ENCODE results near the gene ROPN1. TPM values are rescaled to one million over a fixed set of nuclear protein-coding genes. Genes with fewer than 3 reads are reported as not detected.

The ROPN1 gene
- total and polyA plus RNA-seq, 5 experiments from 2014 or later = not detected

DNA sequence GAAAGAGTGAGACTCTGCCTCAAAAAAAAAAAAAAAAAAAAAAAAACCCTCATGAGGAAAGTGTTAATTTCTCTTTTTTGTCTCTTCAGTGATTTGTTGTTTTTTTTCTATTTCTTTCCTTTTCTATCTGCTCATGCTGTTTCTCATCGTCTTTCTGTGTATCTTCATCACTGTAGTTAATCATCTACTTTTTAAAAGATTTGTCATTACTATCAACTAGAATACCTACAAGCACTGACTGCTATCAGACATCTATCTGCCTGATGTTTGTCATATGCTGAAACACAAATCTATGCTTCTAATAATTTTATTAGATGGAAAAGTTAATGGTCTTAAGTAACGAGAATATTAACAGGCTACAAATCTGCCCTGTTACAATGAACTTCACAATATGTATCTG is 57.7 kb downstream of the ROPN1 start:
- peaks cover 0 to 3% (median 0%) of the 10 kb centered on the region in 4 donors for H3K4me1 Mint-ChIP-seq
- DNase-seq (no peak), ATAC-seq (no peak)
- peaks cover 4 to 62% (median 29%) of the 10 kb centered on the region in 3 donors for H3K36me3 Mint-ChIP-seq
- H3K27me3 Mint-ChIP-seq = no peaks in the 10 kb centered on the region
- no peaks in the 10 kb centered on the region for H3K9me3 Mint-ChIP-seq
- no peak overlapping the region for H3K27ac Mint-ChIP-seq
- H3K4me3 Mint-ChIP-seq = no peak overlapping the region
- POLR2A ChIA-PET = no interaction called here

DNA sequence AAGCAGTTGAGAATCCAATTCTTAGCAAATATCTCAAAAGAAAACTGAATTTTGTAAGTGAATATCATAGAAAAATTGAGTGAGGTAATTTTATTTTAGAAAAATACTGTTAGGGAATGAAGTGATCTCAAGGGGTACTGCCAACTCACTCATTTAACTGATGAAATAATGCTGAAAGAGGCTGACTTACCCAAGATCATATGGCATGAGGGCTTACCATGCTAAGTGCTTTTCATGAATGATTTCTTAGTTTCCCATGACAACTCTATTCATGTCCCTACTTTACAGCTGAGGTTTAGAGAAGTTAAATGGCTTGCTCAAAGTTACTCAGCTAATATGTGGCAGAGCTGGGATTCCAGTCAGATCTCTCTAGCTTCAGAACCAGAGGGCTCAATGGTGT is 61.5 kb downstream of the ROPN1 start:
- Mint-ChIP-seq H3K27me3 (no peaks in the 10 kb centered on the region), H3K27ac (no peak overlapping the region), H3K36me3 (peaks cover 8 to 60% (median 53%) of the 10 kb centered on the region in 3 donors), H3K9me3 (peaks cover 0 to 2% (median 0%) of the 10 kb centered on the region in 9 donors), H3K4me1 (no peaks in the 10 kb centered on the region), H3K4me3 (no peak overlapping the region)
- ATAC-seq (no peak), DNase-seq (no peak)
- POLR2A ChIA-PET = no interaction called here

GRCh38 chr3:123929325-123929724 is 62.6 kb downstream of the ROPN1 start:
- H3K27ac Mint-ChIP-seq = no peak overlapping the region
- ATAC-seq (no peak), DNase-seq (no peak)
- peaks cover 0 to 12% (median 3%) of the 10 kb centered on the region in 9 donors for H3K9me3 Mint-ChIP-seq
- H3K4me1 Mint-ChIP-seq = no peaks in the 10 kb centered on the region
- peaks cover 10 to 70% (median 63%) of the 10 kb centered on the region in 3 donors for H3K36me3 Mint-ChIP-seq
- POLR2A ChIA-PET = no interaction called here
- H3K4me3 Mint-ChIP-seq = no peak overlapping the region
- no peaks in the 10 kb centered on the region for H3K27me3 Mint-ChIP-seq

DNA sequence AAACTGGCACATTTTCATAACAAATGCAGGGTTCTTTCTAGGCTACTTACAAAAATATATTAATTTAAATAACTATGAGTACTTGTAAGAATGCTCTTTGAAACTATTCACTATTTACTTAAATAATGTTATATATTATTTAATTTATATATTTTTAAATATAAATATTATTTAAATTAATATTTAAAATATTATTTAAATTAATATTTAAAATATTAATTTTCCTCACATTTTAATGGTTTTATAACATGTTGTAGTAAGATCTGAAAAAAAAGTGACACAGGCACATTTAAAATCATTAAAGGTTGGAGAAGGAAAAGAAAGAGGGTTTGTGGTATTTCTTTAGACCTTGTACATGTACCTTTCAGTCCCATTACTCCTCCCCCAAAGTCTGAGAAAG is 65.5 kb downstream of the ROPN1 start:
- Mint-ChIP-seq H3K36me3 (peaks cover 34 to 76% (median 73%) of the 10 kb centered on the region in 3 donors), H3K27ac (no peak overlapping the region), H3K9me3 (peaks cover 0 to 39% (median 25%) of the 10 kb centered on the region in 9 donors), H3K4me3 (no peak overlapping the region), H3K4me1 (no peaks in the 10 kb centered on the region), H3K27me3 (no peaks in the 10 kb centered on the region)
- POLR2A ChIA-PET = no interaction called here
- DNase-seq (no peak), ATAC-seq (no peak)

DNA sequence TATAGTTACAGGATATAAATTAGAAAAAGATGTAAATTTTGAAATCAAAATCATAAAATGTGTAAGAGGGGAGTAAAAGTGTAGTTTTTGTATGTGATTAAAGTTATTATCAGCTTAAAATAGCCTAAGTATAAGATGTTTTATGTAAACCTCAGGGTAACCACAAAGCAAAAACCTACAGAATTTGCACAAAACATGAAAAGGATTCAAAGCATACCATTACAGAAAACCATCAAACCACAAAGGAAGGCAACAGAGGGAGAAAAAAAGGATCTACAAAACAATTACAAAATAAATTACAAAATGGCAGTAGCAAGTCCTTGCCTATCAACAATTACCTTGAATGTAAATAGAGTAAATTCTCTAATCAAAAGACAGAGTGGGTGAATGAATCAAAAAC is 71.1 kb downstream of the ROPN1 start:
- POLR2A ChIA-PET = no interaction called here
- no peak for DNase-seq
- H3K9me3 Mint-ChIP-seq = peaks cover 17 to 58% (median 46%) of the 10 kb centered on the region in 9 donors

GRCh38 chr3:123920383-123920782 is 71.5 kb downstream of the ROPN1 start:
- Mint-ChIP-seq H3K36me3 (peaks cover 50 to 62% (median 56%) of the 10 kb centered on the region in 3 donors), H3K9me3 (peaks cover 17 to 56% (median 43%) of the 10 kb centered on the region in 9 donors), H3K27ac (no peak overlapping the region), H3K4me3 (no peak overlapping the region), H3K4me1 (peaks cover 0 to 2% (median 0%) of the 10 kb centered on the region in 4 donors), H3K27me3 (no peaks in the 10 kb centered on the region)
- DNase-seq (no peak), ATAC-seq (no peak)
- POLR2A ChIA-PET = no interaction called here

More for the DNA sequence above, 71.1 kb downstream of the ROPN1 start:
- Mint-ChIP-seq H3K27ac (no peak overlapping the region), H3K4me1 (peaks cover 0 to 2% (median 0%) of the 10 kb centered on the region in 4 donors), H3K27me3 (no peaks in the 10 kb centered on the region), H3K4me3 (no peak overlapping the region), H3K36me3 (peaks cover 48 to 65% (median 57%) of the 10 kb centered on the region in 3 donors)
- no peak for ATAC-seq

DNA sequence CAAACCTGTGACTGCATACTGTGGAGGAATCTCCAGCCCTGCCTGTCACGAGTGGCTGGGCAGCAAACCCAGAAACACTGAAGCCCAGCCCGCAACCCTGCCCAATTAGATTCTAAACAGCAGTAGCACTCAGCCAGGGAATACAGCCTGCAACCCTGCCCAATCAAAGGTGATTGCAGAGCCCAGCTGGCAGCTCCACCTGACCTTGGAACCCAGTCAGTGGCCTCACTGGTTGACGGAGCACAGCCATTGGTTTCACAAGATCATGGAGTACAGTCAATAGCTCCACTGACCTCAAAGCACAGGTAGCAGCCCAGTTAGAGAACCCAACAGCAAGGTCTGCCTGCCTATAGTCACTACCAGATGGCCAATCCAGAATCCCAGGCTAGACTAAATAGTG is 72.6 kb downstream of the ROPN1 start:
- DNase-seq = no peak
- Mint-ChIP-seq H3K9me3 (peaks cover 17 to 50% (median 40%) of the 10 kb centered on the region in 9 donors), H3K27me3 (no peaks in the 10 kb centered on the region), H3K36me3 (peaks cover 50 to 64% (median 53%) of the 10 kb centered on the region in 3 donors), H3K27ac (no peak overlapping the region), H3K4me3 (no peak overlapping the region), H3K4me1 (peaks cover 0 to 2% (median 0%) of the 10 kb centered on the region in 4 donors)
- POLR2A ChIA-PET = no interaction called here
- ATAC-seq = no peak

Other genes with a start within 250 kb of the ROPN1 start
- not detected for gene MYLK, start 107.8 kb downstream of the ROPN1 start, total RNA-seq
- under 1 TPM; 0.02 to 0.16 (median 0.10) TPM for gene MYLK, start 107.8 kb downstream of the ROPN1 start, polyA plus RNA-seq
- gene CCDC14, start 30.9 kb downstream of the ROPN1 start, total RNA-seq = 10 to 100 TPM; 40.5 to 44.4 TPM
- 1 to 10 TPM; 4.6 to 6.6 (median 5.3) TPM for gene CCDC14, start 30.9 kb downstream of the ROPN1 start, polyA plus RNA-seq
- 1 to 10 TPM; 2.6 to 4.4 TPM for gene KALRN, start 41.2 kb upstream of the ROPN1 start, total RNA-seq
- gene KALRN, start 41.2 kb upstream of the ROPN1 start, polyA plus RNA-seq = under 1 TPM in 2 of 3 donors, not detected in 1; 0.73 to 0.75 TPM